GM11168 (cell line): ENCODE data around the gene RHEBL1.

ENCODE experiments used
- in situ Hi-C: fragments of 300-500 bp; cut with MboI; formaldehyde crosslinking; loops from one replicate; pipeline ENCODE4 v1.12.0; 2022; ENCODE audit warnings: low sequenced_read_pairs; ENCODE audit not compliant: unreplicated experiment

The RHEBL1 gene, protein sequence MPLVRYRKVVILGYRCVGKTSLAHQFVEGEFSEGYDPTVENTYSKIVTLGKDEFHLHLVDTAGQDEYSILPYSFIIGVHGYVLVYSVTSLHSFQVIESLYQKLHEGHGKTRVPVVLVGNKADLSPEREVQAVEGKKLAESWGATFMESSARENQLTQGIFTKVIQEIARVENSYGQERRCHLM

DNA sequence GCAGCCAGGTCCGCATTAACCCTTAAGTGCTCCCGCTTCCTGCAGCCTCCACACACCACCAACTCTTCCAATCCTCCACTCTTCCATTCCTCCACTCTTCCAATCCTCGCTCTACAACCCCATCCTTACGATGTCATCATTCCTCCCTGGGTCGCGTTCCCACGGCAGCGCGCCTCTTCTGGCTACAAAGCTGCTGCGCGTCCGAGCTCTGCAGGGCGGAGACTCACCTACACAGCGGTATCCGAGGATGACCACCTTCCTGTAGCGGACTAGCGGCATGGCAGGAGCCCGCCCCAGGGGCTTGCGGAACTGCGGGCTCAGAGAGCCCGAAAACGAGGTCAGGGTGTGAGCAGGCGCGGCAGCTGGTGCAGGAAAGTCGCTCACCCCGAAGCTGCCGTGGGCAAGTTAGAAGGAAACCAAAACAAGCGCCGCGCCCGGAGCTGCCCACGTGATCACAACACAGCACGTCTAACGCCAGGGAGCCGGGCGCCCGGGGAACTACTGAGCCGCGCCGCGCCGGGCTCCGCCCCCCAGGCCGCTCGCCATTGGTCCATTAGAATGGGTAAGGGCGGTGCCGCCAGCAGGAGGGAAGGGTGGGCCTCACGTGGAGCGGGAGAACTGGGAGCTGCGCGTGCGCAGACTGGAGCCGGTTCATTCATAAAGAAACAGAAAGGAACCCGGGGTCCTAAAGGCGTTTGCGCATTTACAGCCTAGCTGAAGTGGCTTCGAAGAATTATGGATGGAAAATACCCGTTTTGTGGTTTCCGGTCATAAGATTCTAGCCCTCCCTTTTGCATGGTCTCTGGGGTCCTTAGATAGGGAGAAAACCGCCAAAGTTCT, at the start of gene RHEBL1:
Gene RHEBL1, minus strand, starts transcription at position 473 of the 840 bp plus-strand sequence. Its CDS starts 194 bp downstream, at position 279.
- in situ Hi-C loops: no loop called here

DNA sequence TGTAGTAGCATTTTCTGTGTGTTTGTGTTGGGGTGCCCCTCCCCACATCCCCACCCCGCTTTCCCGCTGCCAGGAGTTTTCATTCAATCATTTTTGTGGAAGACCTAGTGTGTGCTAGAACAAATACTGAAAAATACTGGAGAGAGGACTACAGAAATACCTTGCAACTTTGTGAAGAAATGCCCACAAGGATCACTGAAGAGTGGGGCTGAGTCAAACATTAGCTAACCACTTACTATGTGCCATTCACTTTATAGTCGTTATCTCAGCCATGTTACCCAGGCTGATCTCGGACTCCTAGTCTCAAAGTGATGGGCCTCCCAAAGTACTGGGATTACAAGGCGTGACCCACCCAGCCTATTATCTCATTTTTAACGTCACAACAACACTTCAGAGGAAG, 41.4 kb upstream of the RHEBL1 start:
- in situ Hi-C loops: no loop called here

DNA sequence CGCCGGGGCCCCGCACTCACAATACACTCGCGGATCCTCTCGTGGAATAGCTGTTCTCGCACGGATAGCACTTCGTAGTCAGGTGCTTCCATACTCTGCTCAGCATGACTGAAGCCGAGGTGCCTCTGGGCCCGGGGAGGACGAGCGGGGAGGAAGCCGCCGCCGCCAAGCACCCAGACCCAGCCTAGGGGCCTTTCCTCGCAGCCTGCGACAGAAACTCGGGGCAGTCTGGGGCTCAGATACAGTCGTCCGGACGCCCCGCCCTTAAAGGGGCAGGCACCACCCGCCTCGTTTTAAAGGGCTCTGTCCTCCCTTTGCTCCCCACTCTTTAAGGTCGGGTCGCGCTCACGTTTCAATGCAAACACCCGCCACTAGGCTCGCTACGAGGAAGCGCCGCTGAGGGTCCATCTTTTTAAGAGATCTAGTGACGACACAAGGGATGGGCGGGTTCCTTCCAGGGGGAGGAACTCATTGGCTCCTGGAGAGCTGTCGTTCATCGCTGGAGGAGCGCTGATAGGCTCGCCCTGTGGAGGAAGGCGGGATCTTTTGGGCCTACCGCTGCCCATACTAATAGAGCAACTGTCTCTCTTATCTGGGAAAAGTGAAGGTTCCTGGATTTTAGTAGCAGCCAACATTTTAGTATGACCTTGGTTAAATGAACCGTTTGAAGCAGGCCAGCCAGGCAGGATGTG, 40.8 kb upstream of the RHEBL1 start, which contains the start of gene LMBR1L:
Gene LMBR1L, minus strand, starts transcription at position 384 of the 692 bp plus-strand sequence. Its CDS starts 292 bp downstream, at position 92.
- in situ Hi-C loops: no loop called here

DNA sequence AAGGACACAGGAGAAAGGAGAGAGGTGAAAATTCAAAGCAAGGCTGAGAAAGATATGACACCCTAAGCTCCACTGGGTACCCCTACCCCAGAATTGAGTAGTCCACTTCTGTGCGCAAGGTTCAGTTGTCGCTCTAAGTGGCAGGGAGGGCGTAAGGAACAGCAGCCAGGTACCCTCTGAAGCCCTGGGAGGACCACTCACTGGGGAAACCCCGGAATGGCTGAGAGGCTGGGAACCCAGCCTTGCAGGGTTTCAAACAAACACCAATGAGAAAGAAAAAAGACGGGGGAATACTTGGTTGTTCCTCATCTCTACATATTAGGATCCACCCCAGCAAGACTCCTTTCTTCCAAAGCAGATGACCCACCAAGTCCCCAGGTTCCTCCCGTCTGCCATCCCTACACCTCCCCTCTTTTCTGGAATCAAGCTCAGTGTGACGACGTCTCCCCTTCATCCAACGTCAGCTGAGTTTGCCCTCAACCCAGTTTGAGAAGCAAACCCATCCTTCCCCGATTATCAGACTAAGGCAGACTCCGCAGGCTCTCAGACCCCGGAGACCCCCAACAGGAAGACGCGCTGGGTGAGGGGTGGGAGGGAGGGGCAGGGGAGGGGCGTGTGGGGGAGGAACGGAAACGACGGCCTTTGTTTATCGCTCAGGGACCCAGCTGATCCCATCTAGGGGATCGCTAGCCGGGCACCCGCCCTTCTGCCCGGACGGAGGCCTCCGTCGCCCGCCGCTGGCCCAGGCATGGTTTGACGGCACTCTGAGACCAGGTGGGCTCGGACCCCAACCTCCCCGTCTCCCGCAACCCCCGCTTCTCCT, 40.1 kb upstream of the RHEBL1 start:
- in situ Hi-C loops: no loop called here

DNA sequence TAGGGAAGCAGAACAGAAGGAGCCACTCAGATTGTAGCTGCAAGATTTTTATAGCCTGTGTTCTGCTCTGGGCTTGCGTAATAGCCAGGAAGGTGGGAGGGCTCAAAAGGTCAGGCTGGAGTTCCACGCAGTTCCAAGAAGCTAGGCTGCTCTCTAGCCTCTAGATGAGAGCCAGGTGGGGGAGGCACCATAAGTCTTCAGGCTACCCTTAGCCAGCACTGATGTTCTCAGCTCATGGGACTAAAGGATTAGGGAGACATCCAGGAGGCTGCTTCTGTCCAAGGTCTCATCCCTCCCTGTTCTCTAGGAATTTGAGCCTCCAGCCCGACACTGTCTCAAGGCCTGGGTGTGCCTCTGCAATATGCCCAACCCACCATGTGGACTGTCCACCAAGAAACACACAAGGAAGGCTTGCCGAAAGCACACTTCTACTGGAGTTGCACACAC, 39.2 kb upstream of the RHEBL1 start:
- in situ Hi-C loops: no loop called here

DNA sequence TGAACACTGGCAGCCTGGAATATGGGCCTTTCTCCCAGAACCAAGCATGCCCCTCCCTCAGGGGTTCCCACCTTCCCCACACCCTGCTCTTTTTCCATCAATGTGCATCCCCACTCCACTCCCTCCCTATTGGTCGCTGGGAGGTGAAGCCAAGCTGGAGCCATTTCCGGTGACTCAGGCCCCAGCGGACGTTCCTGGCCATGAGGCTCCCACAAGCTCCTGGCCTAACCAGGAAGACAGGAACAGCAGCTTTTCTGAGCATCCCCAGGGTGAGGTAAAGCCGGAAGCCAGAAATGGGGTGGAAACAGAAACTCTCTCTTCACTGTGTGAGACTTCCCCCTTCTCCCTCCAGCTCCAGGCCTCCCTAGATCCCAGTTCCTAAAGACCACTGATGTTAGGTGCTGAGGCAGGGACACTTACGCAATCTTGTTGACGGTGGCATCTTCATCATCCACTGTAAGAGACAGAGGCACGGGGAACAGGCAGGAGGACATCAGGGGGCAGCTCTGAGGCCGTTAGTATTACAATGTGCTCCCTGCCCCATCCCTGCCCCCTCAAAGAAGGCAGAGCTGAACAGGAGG, 35.8 kb upstream of the RHEBL1 start:
- in situ Hi-C loops: no loop called here

DNA sequence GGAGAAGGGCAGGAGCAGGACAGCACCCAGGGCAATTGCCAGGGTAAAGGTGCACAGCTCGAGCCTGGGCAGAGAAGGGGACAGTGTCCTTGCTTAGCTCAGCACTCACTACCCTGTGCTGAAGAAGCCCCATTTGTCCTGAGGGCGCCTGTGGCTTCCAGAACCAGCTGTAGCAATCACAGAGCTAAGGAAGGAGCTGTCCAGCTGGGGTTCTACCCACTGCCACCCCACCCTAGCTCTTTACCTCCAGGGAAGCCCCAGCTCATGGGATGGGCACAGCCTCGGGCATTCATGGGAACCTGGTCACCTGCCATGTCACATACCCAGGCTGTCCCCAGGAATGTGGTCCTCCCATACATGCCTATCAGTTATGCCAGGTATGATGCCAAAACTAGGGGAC, 35.0 kb upstream of the RHEBL1 start:
- in situ Hi-C loops: no loop called here

DNA sequence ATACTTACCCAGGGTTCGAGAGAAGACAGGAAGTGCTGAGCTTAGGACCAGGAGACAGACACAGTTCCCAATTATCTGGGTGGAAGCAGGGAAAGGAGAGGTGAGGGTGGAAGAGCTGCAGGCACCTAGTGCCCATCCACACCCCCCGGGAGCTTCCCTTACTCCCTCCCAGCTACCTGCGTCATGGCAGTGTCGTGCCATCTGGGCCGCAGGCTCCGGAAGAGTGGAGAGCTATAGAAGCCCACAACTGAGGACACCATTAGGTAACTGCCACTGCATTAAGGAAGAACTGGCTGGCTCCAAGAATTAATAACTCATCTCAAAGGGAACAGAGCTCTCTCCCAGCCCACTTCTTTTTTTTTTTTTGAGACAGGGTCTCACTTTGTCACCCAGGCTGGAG, 30.6 kb upstream of the RHEBL1 start:
- in situ Hi-C loops: no loop called here

DNA sequence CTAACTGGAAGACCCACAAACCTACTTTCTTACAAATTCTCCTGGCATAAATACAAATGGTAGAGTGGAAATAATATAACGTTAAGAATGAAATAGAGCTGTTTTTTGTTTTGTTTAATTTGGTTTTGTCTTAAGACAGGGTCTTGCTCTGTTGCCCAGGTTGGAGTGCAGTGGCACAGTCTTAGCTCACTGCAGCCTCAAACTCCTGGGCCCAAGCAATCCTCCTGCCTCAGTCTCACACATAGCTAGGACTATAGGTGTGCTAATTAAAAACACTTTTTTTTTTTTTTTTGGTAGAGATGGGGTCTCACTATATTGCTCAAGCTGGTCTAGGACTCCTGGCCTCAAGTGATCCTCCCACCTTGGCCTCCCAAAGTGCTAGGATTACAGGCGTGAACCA, 28.9 kb upstream of the RHEBL1 start:
- in situ Hi-C loops: no loop called here

DNA sequence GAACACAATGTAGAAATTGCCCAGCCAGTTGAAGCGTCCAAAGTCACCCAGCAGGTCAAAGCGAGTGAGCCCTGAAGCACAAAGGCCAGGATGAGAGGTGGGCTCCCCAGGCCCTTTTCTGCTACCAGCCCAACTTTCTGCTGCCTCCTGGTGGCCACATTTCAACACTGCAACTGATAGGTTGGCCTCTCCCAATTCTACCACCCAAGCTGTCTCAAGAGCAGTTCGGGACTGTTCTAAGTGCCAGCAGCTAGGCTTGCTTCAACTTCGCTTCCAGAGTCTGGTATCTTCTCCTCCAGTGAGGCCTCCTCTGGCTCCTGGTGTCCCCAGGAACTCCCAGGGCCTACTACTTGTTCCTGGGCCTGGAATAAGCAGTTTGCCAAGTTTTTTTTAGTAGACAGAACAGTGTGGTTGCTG, 28.3 kb upstream of the RHEBL1 start:
- in situ Hi-C loops: no loop called here

DNA sequence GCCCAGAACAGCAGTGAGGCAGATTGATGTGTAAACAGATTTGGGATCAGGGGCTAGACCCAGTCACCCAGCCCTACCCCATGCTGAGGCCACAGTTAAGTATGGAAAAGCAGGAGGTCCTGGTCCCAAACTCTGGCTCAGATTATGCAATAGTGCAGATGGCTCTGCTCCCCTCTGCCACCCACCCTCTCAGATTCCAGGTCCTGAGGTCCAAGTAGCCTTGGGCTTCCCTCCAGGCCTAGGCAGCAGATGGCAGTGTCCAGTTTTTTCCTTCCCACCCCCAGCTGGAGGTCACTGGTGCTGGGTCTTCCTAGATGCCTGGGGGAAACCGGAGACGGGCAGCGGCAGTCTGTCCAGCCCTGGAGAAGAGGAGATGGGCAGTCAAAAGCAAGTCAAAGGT, 27.6 kb upstream of the RHEBL1 start:
- in situ Hi-C loops: no loop called here

DNA sequence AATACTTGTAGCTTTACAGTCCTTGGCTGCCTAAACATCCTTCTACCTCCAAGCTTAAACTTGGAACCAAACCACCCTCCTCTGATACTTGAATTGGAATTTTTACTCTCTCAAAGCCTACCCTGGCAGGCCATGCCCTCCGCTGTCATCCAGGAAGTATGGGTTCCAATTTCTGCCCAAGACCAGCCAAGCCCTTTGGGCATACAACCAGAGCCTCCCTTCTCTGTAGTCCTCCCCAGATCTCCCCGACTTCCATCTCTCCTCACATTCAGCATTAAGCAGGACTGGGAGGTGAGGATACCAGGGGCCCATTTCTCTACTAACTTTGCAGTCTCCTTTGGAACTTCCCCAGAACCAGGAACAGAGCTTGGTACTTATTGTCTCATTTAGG, 25.2 kb upstream of the RHEBL1 start:
- in situ Hi-C loops: no loop called here

DNA sequence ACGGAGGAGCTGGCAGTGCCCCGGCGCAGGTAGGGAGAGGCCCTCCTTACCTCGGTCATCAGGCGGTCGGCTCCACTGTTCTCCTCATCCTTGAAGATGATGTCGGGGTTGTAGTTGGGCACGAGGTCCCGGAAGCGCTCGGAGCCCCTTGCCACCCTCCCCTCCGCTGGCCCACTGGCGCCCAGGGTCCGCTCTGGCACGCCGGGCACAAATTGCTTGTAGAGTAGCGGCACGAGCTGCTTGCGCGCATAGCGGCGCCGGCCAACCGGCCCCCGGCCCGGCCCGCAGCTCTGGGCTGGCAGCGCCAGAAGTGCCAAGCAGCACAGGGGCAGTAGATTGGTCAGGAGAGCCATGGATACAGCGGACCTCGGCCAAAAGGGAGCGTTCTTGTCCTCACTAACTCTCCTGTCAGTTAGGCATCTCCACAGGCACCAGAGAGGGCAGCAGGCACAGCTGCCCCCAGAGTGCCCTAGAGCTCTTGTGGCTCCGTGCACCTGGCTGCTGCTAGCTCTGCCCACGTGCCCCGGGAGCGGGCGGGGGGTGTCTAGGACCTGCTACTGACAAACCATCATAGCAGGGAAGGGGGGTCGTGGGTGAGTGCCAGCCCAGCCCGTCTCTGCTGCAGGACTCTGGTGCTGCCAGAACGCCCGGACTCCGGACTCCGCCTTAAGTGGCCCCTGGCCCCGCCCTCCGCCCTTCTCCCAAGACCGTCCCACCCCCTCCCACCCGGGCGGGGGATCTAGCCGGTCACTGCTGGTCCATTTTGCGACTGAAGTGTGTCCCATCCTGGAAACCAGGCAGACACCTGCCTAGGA, 24.6 kb upstream of the RHEBL1 start, which contains the start of gene DHH:
Gene DHH, minus strand, starts transcription at position 642 of the 815 bp plus-strand sequence. Its CDS starts 289 bp downstream, at position 353.
- in situ Hi-C loops: no loop called here

DNA sequence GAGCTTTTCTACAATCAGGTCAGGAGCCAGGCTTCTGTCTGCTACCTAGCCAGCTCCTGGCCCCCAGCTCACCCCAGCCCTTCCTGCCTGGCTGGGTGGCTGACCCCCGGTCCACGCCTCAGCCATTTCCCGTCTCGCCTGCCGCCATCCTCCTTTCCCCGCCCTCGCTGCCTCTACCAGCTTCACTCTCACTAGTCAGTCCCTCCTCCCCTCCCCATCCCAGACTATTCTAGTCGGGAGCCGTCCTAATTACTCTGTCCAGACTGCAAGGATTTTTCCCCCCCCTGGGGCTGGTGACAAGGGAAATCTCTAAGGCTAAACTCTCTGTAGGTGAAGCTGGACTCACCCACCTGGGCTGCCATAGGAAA, 24.0 kb upstream of the RHEBL1 start:
- in situ Hi-C loops: no loop called here

DNA sequence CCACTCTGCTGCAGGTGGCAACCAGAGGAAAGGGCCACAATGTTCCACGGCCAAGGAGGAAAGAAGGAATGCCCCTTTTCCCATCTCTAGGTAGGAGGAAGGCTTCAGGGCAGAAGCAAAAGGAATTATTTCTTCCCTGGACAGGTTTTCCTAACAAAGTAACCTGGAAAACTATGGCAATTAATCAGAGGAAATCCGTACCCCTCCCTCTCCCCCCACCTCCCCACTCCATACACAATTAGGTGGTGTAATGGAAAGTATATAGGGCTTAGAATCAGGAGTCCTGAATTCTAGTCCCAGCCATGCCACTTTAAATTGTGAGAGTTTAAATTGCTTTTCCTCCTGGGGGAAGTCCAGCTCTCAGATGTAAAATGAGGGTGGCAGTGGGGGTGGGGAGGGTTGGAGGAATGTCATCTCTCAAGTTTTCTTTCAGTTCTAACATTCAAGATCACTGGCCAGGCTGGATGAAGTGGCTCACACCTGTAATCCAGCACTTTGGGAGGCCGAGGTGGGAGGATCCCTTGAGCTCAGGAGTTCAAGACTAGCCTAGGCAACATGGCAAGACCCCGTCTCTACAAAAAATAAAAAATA, 23.1 kb upstream of the RHEBL1 start:
- in situ Hi-C loops: no loop called here

DNA sequence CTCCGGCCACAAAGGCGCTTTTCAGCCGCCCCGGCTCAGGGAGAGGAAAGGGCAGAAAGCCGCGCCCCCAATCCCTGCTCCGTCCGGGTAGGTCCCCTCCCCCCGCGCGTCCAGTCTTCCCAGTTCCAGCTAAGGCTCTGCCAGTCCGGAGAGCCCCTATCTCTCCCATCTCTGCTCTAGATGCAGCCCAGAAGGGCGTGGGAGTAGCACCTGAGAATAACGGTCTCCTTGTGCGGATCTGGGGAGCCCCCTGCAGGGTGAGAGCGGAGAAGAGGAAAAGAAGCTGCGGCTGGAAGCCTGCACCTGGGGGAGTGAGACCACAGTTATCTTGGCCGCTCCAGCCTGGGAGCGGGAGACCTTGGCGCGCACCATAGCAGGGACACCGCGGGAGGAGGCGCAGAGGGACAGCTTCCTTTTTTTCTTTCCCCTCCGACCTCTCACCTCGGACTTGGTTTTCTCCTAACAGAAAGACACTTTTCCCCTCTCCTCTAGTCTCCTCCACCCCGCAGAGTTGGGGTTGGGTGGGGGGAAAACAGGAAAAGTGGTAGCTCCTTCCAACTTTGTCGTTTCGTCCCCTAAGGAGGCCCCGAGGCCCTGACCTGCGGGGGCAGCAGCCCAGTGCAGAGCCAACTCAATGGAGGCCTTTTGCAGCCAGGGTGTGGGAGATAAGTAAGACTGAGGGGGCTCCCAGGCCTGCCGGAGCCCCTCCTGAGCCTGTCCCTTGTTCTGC, 22.5 kb upstream of the RHEBL1 start:
- in situ Hi-C loops: no loop called here

DNA sequence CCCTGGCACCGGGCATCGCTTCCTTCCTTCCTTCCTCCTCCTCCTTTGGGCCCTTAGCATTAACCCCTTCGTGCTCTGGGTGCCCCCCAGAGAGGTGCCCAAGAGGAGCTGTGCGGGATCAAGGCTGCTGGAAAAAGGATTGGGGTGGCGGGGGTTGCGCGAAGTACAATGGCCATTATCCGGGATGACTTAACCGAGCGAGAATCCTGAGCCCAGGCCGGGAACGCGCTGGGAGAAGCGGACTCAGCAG, 22.0 kb upstream of the RHEBL1 start:
- in situ Hi-C loops: no loop called here
